HUES64 (cell line): Measurements from ENCODE around the gene RAB3D.
A peak's percentile ranks its signal among the peaks of the same experiment; 100 is the strongest.

Experiments
- H3K27ac ChIP-seq: 2 replicates; pipeline ENCODE4 v1.7.0; 2013; ENCODE audit warnings: low read depth, low read length, inconsistent platforms
- H3K27me3 ChIP-seq: 2 replicates; pipeline ENCODE4 v1.6.1; 2013; ENCODE audit warnings: mild to moderate bottlenecking, low read length; ENCODE audit not compliant: insufficient read depth
- H3K36me3 ChIP-seq: 2 replicates; pipeline ENCODE4 v1.6.1; 2013; ENCODE audit warnings: mild to moderate bottlenecking, low read length; ENCODE audit not compliant: insufficient read depth
- H3K4me1 ChIP-seq: 2 replicates; pipeline ENCODE4 v1.6.1; 2013; ENCODE audit warnings: mild to moderate bottlenecking, low read length, moderate library complexity; ENCODE audit not compliant: insufficient read depth
- H3K4me3 ChIP-seq: 2 replicates; pipeline ENCODE4 v1.5.1; 2013; ENCODE audit warnings: mild to moderate bottlenecking, low read length, moderate library complexity
- H3K9ac ChIP-seq: 2 replicates; pipeline ENCODE4 v1.6.1; 2013; ENCODE audit warnings: mild to moderate bottlenecking, low read depth, low read length
- H3K9me3 ChIP-seq: 2 replicates; pipeline ENCODE4 v1.6.1; 2013; ENCODE audit warnings: low read depth, low read length; ENCODE audit not compliant: insufficient read depth
- WGBS: fragments of 150-250, 120-280 bp; methylation state at CpG from one replicate; pipeline ENCODE4 v1.1.7; 2013; ENCODE audit warnings: missing lambda C conversion rate; 5-methylcytosine and 5-hydroxymethylcytosine counted together

Gene RAB3D

GRCh38 chr19:11364935-11365334 is 25.5 kb upstream of the RAB3D start:
- Histone ChIP-seq H3K4me1 (peaks cover 7% of the 10 kb centered on the region), H3K4me3 (no peak overlapping the region), H3K27ac (no peak overlapping the region), H3K27me3 (0 out of 2 replicates have a peak, but pooled peaks cover 10% of the 10 kb centered on the region), H3K9me3 (no peaks in the 10 kb centered on the region), H3K9ac (no peak overlapping the region), H3K36me3 (peaks cover 7% of the 10 kb centered on the region; the same call in 1 of the 2 replicates)
- WGBS = 93% methylated on average over 5 of the region's 5 CpGs

- Histone ChIP-seq H3K4me3 (no peak overlapping the region), H3K9ac (no peak overlapping the region), H3K36me3 (peaks cover 7% of the 10 kb centered on the region; the same call in 1 of the 2 replicates), H3K27me3 (0 out of 2 replicates have a peak, but pooled peaks cover 10% of the 10 kb centered on the region), H3K27ac (no peak overlapping the region), H3K9me3 (no peaks in the 10 kb centered on the region), H3K4me1 (peaks cover 7% of the 10 kb centered on the region)
- WGBS = 94% methylated on average over 28 of the region's 28 CpGs
Observed at GRCh38 chr19:11364296-11364904, 24.9 kb upstream of the RAB3D start.

GRCh38 chr19:11363881-11364280 is 24.4 kb upstream of the RAB3D start:
- WGBS = 93% methylated on average over 10 of the region's 10 CpGs
- peaks cover 7% of the 10 kb centered on the region for H3K4me1 ChIP-seq
- 0 out of 2 replicates have a peak, but pooled peaks cover 10% of the 10 kb centered on the region for H3K27me3 ChIP-seq
- H3K9ac ChIP-seq = no peak overlapping the region
- H3K36me3 ChIP-seq = peaks cover 7% of the 10 kb centered on the region; the same call in 1 of the 2 replicates
- H3K27ac ChIP-seq = no peak overlapping the region
- no peak overlapping the region for H3K4me3 ChIP-seq
- H3K9me3 ChIP-seq = no peaks in the 10 kb centered on the region

GRCh38 chr19:11361771-11362731 is 22.6 kb upstream of the RAB3D start:
- H3K27ac ChIP-seq = no peak overlapping the region
- WGBS = 76% methylated on average over 35 of the region's 35 CpGs
- H3K9ac ChIP-seq = no peak overlapping the region
- H3K27me3 ChIP-seq = 0 out of 2 replicates have a peak, but pooled peaks cover 10% of the 10 kb centered on the region
- no peaks in the 10 kb centered on the region for H3K36me3 ChIP-seq
- H3K4me1 ChIP-seq = peaks cover 7% of the 10 kb centered on the region
- no peaks in the 10 kb centered on the region for H3K9me3 ChIP-seq
- peak overlapping the region; percentile 56 for H3K4me3 ChIP-seq

- Histone ChIP-seq H3K9me3 (no peaks in the 10 kb centered on the region), H3K27ac (no peak overlapping the region), H3K27me3 (0 out of 2 replicates have a peak, but pooled peaks cover 13% of the 10 kb centered on the region), H3K4me3 (peak overlapping the region; percentile 56), H3K36me3 (no peaks in the 10 kb centered on the region), H3K9ac (peak overlapping the region; percentile 7; the same call in 1 of the 2 replicates), H3K4me1 (peaks cover 7% of the 10 kb centered on the region)
- WGBS = 15% methylated on average over 43 of the region's 43 CpGs
Observed at GRCh38 chr19:11361037-11361770, 21.7 kb upstream of the RAB3D start.

- WGBS = 80% methylated on average over 11 of the region's 11 CpGs
- no peaks in the 10 kb centered on the region for H3K9me3 ChIP-seq
- no peak overlapping the region for H3K9ac ChIP-seq
- H3K27me3 ChIP-seq = peaks cover 18% of the 10 kb centered on the region
- no peak overlapping the region for H3K27ac ChIP-seq
- peaks cover 7% of the 10 kb centered on the region for H3K4me1 ChIP-seq
- H3K36me3 ChIP-seq = no peaks in the 10 kb centered on the region
- no peak overlapping the region for H3K4me3 ChIP-seq
Observed at GRCh38 chr19:11359421-11359820, 20.0 kb upstream of the RAB3D start.

- no peak overlapping the region for H3K27ac ChIP-seq
- H3K4me3 ChIP-seq = no peak overlapping the region
- no peaks in the 10 kb centered on the region for H3K9me3 ChIP-seq
- peaks cover 3% of the 10 kb centered on the region for H3K4me1 ChIP-seq
- H3K27me3 ChIP-seq = peaks cover 18% of the 10 kb centered on the region
- H3K9ac ChIP-seq = no peak overlapping the region
- WGBS = 79% methylated on average over 10 of the region's 11 CpGs
- no peaks in the 10 kb centered on the region for H3K36me3 ChIP-seq
Observed at GRCh38 chr19:11356676-11357550, 17.5 kb upstream of the RAB3D start.

- Histone ChIP-seq H3K4me3 (peak overlapping the region; percentile 51; the same call in 1 of the 2 replicates), H3K9ac (no peak overlapping the region), H3K27me3 (peaks cover 16% of the 10 kb centered on the region), H3K27ac (no peak overlapping the region), H3K4me1 (no peaks in the 10 kb centered on the region), H3K9me3 (no peaks in the 10 kb centered on the region), H3K36me3 (no peaks in the 10 kb centered on the region)
- WGBS = 85% methylated on average over 6 of the region's 6 CpGs
Observed at GRCh38 chr19:11356074-11356397, 16.6 kb upstream of the RAB3D start.

GRCh38 chr19:11355160-11356073 is 16.0 kb upstream of the RAB3D start, which contains the start of gene PLPPR2:
Gene PLPPR2 (plus strand): TSS chr19:11355432. CDS start chr19:11357674, 2,242 bp downstream.
- 8% methylated on average over 57 of the region's 62 CpGs for WGBS
- Histone ChIP-seq H3K9me3 (no peaks in the 10 kb centered on the region), H3K4me1 (no peaks in the 10 kb centered on the region), H3K36me3 (no peaks in the 10 kb centered on the region), H3K27ac (no peak within 1 kb of the TSS), H3K4me3 (peak within 1 kb of the TSS; percentile 51), H3K9ac (no peak within 1 kb of the TSS), H3K27me3 (peaks cover 10% of the 10 kb centered on the region)
